ENCODE data around the gene EXOSC7.

Gene EXOSC7

GRCh38 chr3:45021524-45022297 lies 45.7 kb downstream of the EXOSC7 start:
- Histone ChIP-seq H3K27ac (ENCODE audit: low read depth, low read length, severe bottlenecking) (no peak overlapping the region), H3K9me3 (ENCODE audit: control insufficient read depth, low read length) (no peaks in the 10 kb centered on the region), H3K36me3 (ENCODE audit: control insufficient read depth, insufficient read depth, low read length) (peaks cover 10% of the 10 kb centered on the region), H3K4me3 (ENCODE audit: extremely low read depth, insufficient read depth, low read length, poor library complexity, severe bottlenecking) (no peak overlapping the region), H3K4me1 (ENCODE audit: control insufficient read depth, insufficient read depth, low read length, poor library complexity, severe bottlenecking) (no peaks in the 10 kb centered on the region)
- 88 to 92% methylated on average over 9 to 11 of the region's 12 CpGs for WGBS, 2 experiments (ENCODE audit: insufficient coverage in 2 of 2)

- peaks cover 6% of the 10 kb centered on the region for H3K4me1 ChIP-seq (ENCODE audit: control insufficient read depth, insufficient read depth, low read length, poor library complexity, severe bottlenecking)
- H3K4me3 ChIP-seq (ENCODE audit: extremely low read depth, insufficient read depth, low read length, poor library complexity, severe bottlenecking): no peak overlapping the region
- H3K9me3 ChIP-seq (ENCODE audit: control insufficient read depth, low read length): no peaks in the 10 kb centered on the region
- H3K27ac ChIP-seq (ENCODE audit: low read depth, low read length, severe bottlenecking): no peak overlapping the region
- peaks cover under 1% of the 10 kb centered on the region for H3K36me3 ChIP-seq (ENCODE audit: control insufficient read depth, insufficient read depth, low read length)
- 83 to 100% methylated on average over 1 of the region's 3 CpGs for WGBS, 2 experiments (ENCODE audit: insufficient coverage in 2 of 2)
Observed at GRCh38 chr3:45023675-45024074, 47.6 kb downstream of the EXOSC7 start.

GRCh38 chr3:45024542-45025255 lies 48.7 kb downstream of the EXOSC7 start:
- H3K4me3 ChIP-seq (ENCODE audit: extremely low read depth, insufficient read depth, low read length, poor library complexity, severe bottlenecking): no peak overlapping the region
- peaks cover 6% of the 10 kb centered on the region for H3K4me1 ChIP-seq (ENCODE audit: control insufficient read depth, insufficient read depth, low read length, poor library complexity, severe bottlenecking)
- 86 to 100% methylated on average over 3 of the region's 6 CpGs for WGBS, 2 experiments (ENCODE audit: insufficient coverage in 2 of 2)
- H3K9me3 ChIP-seq (ENCODE audit: control insufficient read depth, low read length): no peaks in the 10 kb centered on the region
- H3K36me3 ChIP-seq (ENCODE audit: control insufficient read depth, insufficient read depth, low read length): no peaks in the 10 kb centered on the region
- no peak overlapping the region for H3K27ac ChIP-seq (ENCODE audit: low read depth, low read length, severe bottlenecking)

- H3K4me1 ChIP-seq (ENCODE audit: control insufficient read depth, insufficient read depth, low read length, poor library complexity, severe bottlenecking): peaks cover 6% of the 10 kb centered on the region
- WGBS, 2 experiments (ENCODE audit: insufficient coverage in 2 of 2): 84 to 93% methylated on average over 5 to 8 of the region's 13 CpGs
Observed at GRCh38 chr3:45026038-45026437, 50.0 kb downstream of the EXOSC7 start, which contains the start of gene CLEC3B. TSS of gene CLEC3B (plus strand) at chr3:45026303. CDS start at chr3:45026363, 60 bp downstream.

GRCh38 chr3:45026957-45027356 lies 50.9 kb downstream of the EXOSC7 start:
- Histone ChIP-seq H3K27ac (ENCODE audit: low read depth, low read length, severe bottlenecking) (no peak overlapping the region), H3K9me3 (ENCODE audit: control insufficient read depth, low read length) (no peaks in the 10 kb centered on the region), H3K4me3 (ENCODE audit: extremely low read depth, insufficient read depth, low read length, poor library complexity, severe bottlenecking) (no peak overlapping the region), H3K4me1 (ENCODE audit: control insufficient read depth, insufficient read depth, low read length, poor library complexity, severe bottlenecking) (peaks cover 6% of the 10 kb centered on the region), H3K36me3 (ENCODE audit: control insufficient read depth, insufficient read depth, low read length) (no peaks in the 10 kb centered on the region)
- 64 to 90% methylated on average over 3 of the region's 4 CpGs for WGBS, 2 experiments (ENCODE audit: insufficient coverage in 2 of 2)

More at GRCh38 chr3:45026038-45026437, 50.0 kb downstream of the EXOSC7 start, which contains the start of gene CLEC3B:
- Histone ChIP-seq H3K36me3 (ENCODE audit: control insufficient read depth, insufficient read depth, low read length) (no peaks in the 10 kb centered on the region), H3K27ac (ENCODE audit: low read depth, low read length, severe bottlenecking) (no peak within 1 kb of the TSS), H3K9me3 (ENCODE audit: control insufficient read depth, low read length) (no peaks in the 10 kb centered on the region), H3K4me3 (ENCODE audit: extremely low read depth, insufficient read depth, low read length, poor library complexity, severe bottlenecking) (no peak within 1 kb of the TSS)

- Histone ChIP-seq H3K36me3 (ENCODE audit: control insufficient read depth, insufficient read depth, low read length) (no peaks in the 10 kb centered on the region), H3K9me3 (ENCODE audit: control insufficient read depth, low read length) (no peaks in the 10 kb centered on the region), H3K4me3 (ENCODE audit: extremely low read depth, insufficient read depth, low read length, poor library complexity, severe bottlenecking) (no peak overlapping the region), H3K27ac (ENCODE audit: low read depth, low read length, severe bottlenecking) (no peak overlapping the region), H3K4me1 (ENCODE audit: control insufficient read depth, insufficient read depth, low read length, poor library complexity, severe bottlenecking) (peaks cover 6% of the 10 kb centered on the region)
- WGBS, 2 experiments (ENCODE audit: insufficient coverage in 2 of 2): 90 to 96% methylated on average over 2 to 4 of the region's 4 CpGs
Observed at GRCh38 chr3:45027441-45027840, 51.4 kb downstream of the EXOSC7 start.

- Histone ChIP-seq H3K4me3 (ENCODE audit: extremely low read depth, insufficient read depth, low read length, poor library complexity, severe bottlenecking) (no peak overlapping the region), H3K4me1 (ENCODE audit: control insufficient read depth, insufficient read depth, low read length, poor library complexity, severe bottlenecking) (peaks cover 6% of the 10 kb centered on the region), H3K9me3 (ENCODE audit: control insufficient read depth, low read length) (no peaks in the 10 kb centered on the region), H3K27ac (ENCODE audit: low read depth, low read length, severe bottlenecking) (no peak overlapping the region), H3K36me3 (ENCODE audit: control insufficient read depth, insufficient read depth, low read length) (no peaks in the 10 kb centered on the region)
- 91 to 93% methylated on average over 1 to 2 of the region's 2 CpGs for WGBS, 2 experiments (ENCODE audit: insufficient coverage in 2 of 2)
Observed at GRCh38 chr3:45029216-45029615, 53.2 kb downstream of the EXOSC7 start.

GRCh38 chr3:45029661-45030060 lies 53.6 kb downstream of the EXOSC7 start:
- Histone ChIP-seq H3K9me3 (ENCODE audit: control insufficient read depth, low read length) (no peaks in the 10 kb centered on the region), H3K36me3 (ENCODE audit: control insufficient read depth, insufficient read depth, low read length) (no peaks in the 10 kb centered on the region), H3K27ac (ENCODE audit: low read depth, low read length, severe bottlenecking) (no peak overlapping the region), H3K4me3 (ENCODE audit: extremely low read depth, insufficient read depth, low read length, poor library complexity, severe bottlenecking) (no peak overlapping the region), H3K4me1 (ENCODE audit: control insufficient read depth, insufficient read depth, low read length, poor library complexity, severe bottlenecking) (peaks cover 10% of the 10 kb centered on the region)
- WGBS, 2 experiments (ENCODE audit: insufficient coverage in 2 of 2): 83 to 89% methylated on average over 1 to 3 of the region's 5 CpGs

DNA sequence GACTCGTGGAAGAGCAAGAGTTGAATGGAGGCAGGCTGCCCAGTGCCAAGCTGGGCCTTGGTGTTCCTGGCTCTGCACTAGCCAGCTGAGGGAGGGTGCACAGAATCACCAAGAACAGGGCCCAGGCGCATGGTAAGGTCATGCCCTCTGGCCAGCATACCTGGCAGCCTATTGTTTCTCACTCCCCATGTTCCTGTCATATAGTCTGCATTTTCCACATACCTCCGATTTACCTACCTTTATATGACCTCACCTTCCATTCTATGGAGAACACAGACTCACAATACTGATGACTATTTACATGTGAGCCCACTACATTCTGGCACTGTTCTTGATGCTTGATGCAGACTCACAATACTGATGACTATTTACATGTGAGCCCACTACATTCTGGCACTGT lies 55.5 kb downstream of the EXOSC7 start:
- 94 to 97% methylated on average over 3 of the region's 3 CpGs for WGBS, 2 experiments (ENCODE audit: insufficient coverage in 2 of 2)
- H3K4me1 ChIP-seq (ENCODE audit: control insufficient read depth, insufficient read depth, low read length, poor library complexity, severe bottlenecking): peaks cover 14% of the 10 kb centered on the region
- H3K4me3 ChIP-seq (ENCODE audit: extremely low read depth, insufficient read depth, low read length, poor library complexity, severe bottlenecking): no peak overlapping the region
- no peaks in the 10 kb centered on the region for H3K36me3 ChIP-seq (ENCODE audit: control insufficient read depth, insufficient read depth, low read length)
- H3K9me3 ChIP-seq (ENCODE audit: control insufficient read depth, low read length): no peaks in the 10 kb centered on the region
- no peak overlapping the region for H3K27ac ChIP-seq (ENCODE audit: low read depth, low read length, severe bottlenecking)

DNA sequence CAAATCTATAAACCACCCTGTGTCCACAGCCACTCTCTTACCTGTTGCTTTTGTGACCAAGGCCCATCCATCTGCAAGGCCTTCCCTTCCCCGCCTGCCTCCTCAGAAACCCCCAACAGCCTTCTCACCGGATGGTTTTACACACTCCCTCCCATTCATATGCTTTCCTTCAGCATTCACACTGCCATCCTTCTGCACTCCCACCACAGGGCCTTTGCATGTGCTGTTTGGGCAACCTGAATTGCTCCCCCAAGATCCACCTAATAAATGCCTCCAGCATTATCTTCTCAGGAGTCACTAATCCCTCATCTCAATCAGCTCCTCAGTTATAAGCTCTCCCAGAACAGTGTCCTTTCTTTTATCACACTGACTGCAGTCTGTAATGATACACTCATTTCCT lies 56.1 kb downstream of the EXOSC7 start:
- Histone ChIP-seq H3K9me3 (ENCODE audit: control insufficient read depth, low read length) (no peaks in the 10 kb centered on the region), H3K36me3 (ENCODE audit: control insufficient read depth, insufficient read depth, low read length) (no peaks in the 10 kb centered on the region), H3K4me1 (ENCODE audit: control insufficient read depth, insufficient read depth, low read length, poor library complexity, severe bottlenecking) (peaks cover 10% of the 10 kb centered on the region), H3K4me3 (ENCODE audit: extremely low read depth, insufficient read depth, low read length, poor library complexity, severe bottlenecking) (no peak overlapping the region), H3K27ac (ENCODE audit: low read depth, low read length, severe bottlenecking) (no peak overlapping the region)
- 85 to 95% methylated on average over 2 of the region's 2 CpGs for WGBS, 2 experiments (ENCODE audit: insufficient coverage in 2 of 2)

DNA sequence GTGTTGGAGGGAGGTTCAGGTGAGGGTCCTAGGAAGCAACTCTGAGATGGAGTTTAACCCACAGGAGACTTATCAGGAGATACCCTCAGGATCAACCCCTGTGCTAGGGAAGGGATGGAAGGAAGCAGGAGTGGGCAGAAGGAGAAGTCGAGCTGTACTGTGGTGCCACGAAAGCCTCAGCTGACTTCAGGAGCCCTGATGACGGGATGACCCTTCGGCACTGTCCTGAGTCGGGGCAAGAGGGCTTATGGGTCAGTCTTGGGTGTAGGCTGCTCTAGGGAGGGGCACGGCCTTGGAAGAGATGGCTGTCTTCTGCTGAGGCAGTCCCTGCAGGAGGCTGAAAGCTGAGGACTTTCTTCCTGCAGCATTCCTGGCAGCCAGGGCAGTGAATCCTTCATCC lies 57.7 kb downstream of the EXOSC7 start:
- Histone ChIP-seq H3K27ac (ENCODE audit: low read depth, low read length, severe bottlenecking) (no peak overlapping the region), H3K36me3 (ENCODE audit: control insufficient read depth, insufficient read depth, low read length) (no peaks in the 10 kb centered on the region), H3K4me1 (ENCODE audit: control insufficient read depth, insufficient read depth, low read length, poor library complexity, severe bottlenecking) (peaks cover 8% of the 10 kb centered on the region), H3K9me3 (ENCODE audit: control insufficient read depth, low read length) (no peaks in the 10 kb centered on the region), H3K4me3 (ENCODE audit: extremely low read depth, insufficient read depth, low read length, poor library complexity, severe bottlenecking) (no peak overlapping the region)
- 97 to 100% methylated on average over 2 to 6 of the region's 6 CpGs for WGBS, 2 experiments (ENCODE audit: insufficient coverage in 2 of 2)
